ENCODE measurements around the gene PRRC2A.

DNA sequence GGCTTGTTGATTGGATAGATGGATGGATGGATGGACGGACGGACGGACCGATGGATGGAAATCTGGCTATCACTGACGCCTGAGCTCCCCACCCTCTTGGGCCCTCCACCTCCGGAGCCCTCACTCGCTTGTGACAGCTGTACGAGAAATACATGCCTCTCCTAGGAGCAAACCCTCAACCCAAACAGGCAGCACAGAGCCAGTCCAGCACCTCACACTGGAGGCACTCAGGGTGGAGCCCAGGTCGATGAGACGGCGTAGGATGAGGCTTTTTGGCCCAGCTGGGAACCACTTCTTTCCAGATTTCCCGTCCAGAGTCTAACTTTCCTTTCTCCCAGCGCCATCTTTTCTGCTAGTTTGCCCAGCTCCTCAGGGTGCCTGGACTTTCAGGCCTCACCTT is 63.1 kb downstream of the PRRC2A start:
- TF ChIP-seq EP300 (IDR thresholded peaks at IDR 0.05) (no peak), POLR2AphosphoS5 (IDR thresholded peaks at IDR 0.05) (no peak)
- TF ChIP-seq, protein P1, sequence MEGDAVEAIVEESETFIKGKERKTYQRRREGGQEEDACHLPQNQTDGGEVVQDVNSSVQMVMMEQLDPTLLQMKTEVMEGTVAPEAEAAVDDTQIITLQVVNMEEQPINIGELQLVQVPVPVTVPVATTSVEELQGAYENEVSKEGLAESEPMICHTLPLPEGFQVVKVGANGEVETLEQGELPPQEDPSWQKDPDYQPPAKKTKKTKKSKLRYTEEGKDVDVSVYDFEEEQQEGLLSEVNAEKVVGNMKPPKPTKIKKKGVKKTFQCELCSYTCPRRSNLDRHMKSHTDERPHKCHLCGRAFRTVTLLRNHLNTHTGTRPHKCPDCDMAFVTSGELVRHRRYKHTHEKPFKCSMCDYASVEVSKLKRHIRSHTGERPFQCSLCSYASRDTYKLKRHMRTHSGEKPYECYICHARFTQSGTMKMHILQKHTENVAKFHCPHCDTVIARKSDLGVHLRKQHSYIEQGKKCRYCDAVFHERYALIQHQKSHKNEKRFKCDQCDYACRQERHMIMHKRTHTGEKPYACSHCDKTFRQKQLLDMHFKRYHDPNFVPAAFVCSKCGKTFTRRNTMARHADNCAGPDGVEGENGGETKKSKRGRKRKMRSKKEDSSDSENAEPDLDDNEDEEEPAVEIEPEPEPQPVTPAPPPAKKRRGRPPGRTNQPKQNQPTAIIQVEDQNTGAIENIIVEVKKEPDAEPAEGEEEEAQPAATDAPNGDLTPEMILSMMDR (IDR thresholded peaks at IDR 0.05), result no peak
